CD14-positive monocyte (primary cell): ENCODE results near the gene BACH2. TPM values are rescaled to one million over a fixed set of nuclear protein-coding genes. Genes with fewer than 3 reads are reported as not detected.

Experiments
- DNase-seq, 3 donors: peaks; one replicate each; pipeline ENCODE4 v3.0.0-alpha.2; 2011 to 2022
- H2AFZ ChIP-seq: 2 replicates; pipeline ENCODE4 v1.6.0; 2012; ENCODE audit warnings: mild to moderate bottlenecking, low read depth, low read length, inconsistent platforms; ENCODE audit not compliant: insufficient read depth, poor library complexity, severe bottlenecking
- H3K27ac ChIP-seq, 2 donors: 1 replicate in 1 of 2; 2 replicates in 1 of 2; pipeline ENCODE4 v1.5.1; 2012 to 2013; ENCODE audit warnings: low read length in 2 of 2, control low read depth in 1 of 2, inconsistent platforms in 1 of 2, low read depth in 1 of 2, mild to moderate bottlenecking in 1 of 2
- H3K27me3 ChIP-seq, 2 donors: one replicate each; pipeline versions ENCODE4 v1.6.0 to v1.6.1; 2011 to 2013; ENCODE audit warnings: low read length in 2 of 2; ENCODE audit not compliant: control insufficient read depth in 2 of 2, insufficient read depth in 2 of 2
- H3K36me3 ChIP-seq, 2 donors: replicated peaks in 1 of 2; 1 replicate in 1 of 2; 2 replicates in 1 of 2; pipeline versions ENCODE4 v1.5.1 to v1.6.1; 2012 to 2013; ENCODE audit warnings: low read length in 2 of 2, control low read depth in 1 of 2, inconsistent platforms in 1 of 2, mild to moderate bottlenecking in 1 of 2; ENCODE audit not compliant: insufficient read depth in 2 of 2, control insufficient read depth in 1 of 2
- H3K4me1 ChIP-seq, 2 donors: 1 replicate in 1 of 2; 2 replicates in 1 of 2; pipeline versions ENCODE4 v1.5.1 to v1.6.1; 2012 to 2013; ENCODE audit warnings: low read length in 2 of 2, control low read depth in 1 of 2, inconsistent platforms in 1 of 2, mild to moderate bottlenecking in 1 of 2, moderate library complexity in 1 of 2; ENCODE audit not compliant: insufficient read depth in 2 of 2, control insufficient read depth in 1 of 2
- H3K4me2 ChIP-seq: replicated peaks from 2 replicates; pipeline ENCODE3; 2012; ENCODE audit warnings: low read length, moderate library complexity, mild to moderate bottlenecking; ENCODE audit not compliant: poor library complexity, severe bottlenecking; ENCODE audit errors: extremely low read depth
- H3K4me3 ChIP-seq, 3 experiments: fragments of 200-600 bp in 1 of 3; sonication (generic) in 1 of 3; replicated peaks in 1 of 3; 1 replicate in 2 of 3; 2 replicates in 1 of 3; pipeline ENCODE4 v1.5.1; 2011 to 2013; ENCODE audit warnings: low read length in 3 of 3, mild to moderate bottlenecking in 3 of 3, control low read depth in 2 of 3, low read depth in 2 of 3, inconsistent platforms in 1 of 3, moderate library complexity in 1 of 3
- H3K79me2 ChIP-seq: 2 replicates; pipeline ENCODE4 v1.6.0; 2012; ENCODE audit warnings: mild to moderate bottlenecking, control low read depth, inconsistent platforms, low read length, moderate library complexity; ENCODE audit not compliant: insufficient read depth
- H3K9ac ChIP-seq: 2 replicates; pipeline ENCODE4 v1.6.0; 2017; ENCODE audit warnings: low read length, mild to moderate bottlenecking; ENCODE audit not compliant: insufficient read depth, poor library complexity, severe bottlenecking
- H3K9me3 ChIP-seq, 2 donors: replicated peaks in 1 of 2; 1 replicate in 1 of 2; 2 replicates in 1 of 2; pipeline versions ENCODE4 v1.5.1 to v1.6.1; 2012 to 2013; ENCODE audit warnings: low read length in 2 of 2, control low read depth in 1 of 2; ENCODE audit not compliant: control insufficient read depth in 1 of 2, insufficient read depth in 1 of 2
- H4K20me1 ChIP-seq: 2 replicates; pipeline ENCODE4 v1.6.0; 2012; ENCODE audit warnings: mild to moderate bottlenecking, low read length, control low read depth, moderate library complexity; ENCODE audit not compliant: insufficient read depth
- H3K27ac Mint-ChIP-seq, 7 donors: one replicate each; pipeline ENCODE4 v1.8.0; 2020; ENCODE audit warnings: mild to moderate bottlenecking in 7 of 7, mixed read lengths in 7 of 7, moderate library complexity in 6 of 7, inconsistent platforms in 2 of 7
- H3K27me3 Mint-ChIP-seq, 3 donors: one replicate each; pipeline ENCODE4 v1.8.0; 2021 to 2022; ENCODE audit warnings: low read depth in 3 of 3, mild to moderate bottlenecking in 3 of 3, mixed read lengths in 3 of 3, moderate library complexity in 3 of 3, inconsistent platforms in 1 of 3
- H3K36me3 Mint-ChIP-seq, 2 donors: one replicate each; pipeline ENCODE4 v1.8.0; 2020; ENCODE audit warnings: mixed read lengths in 2 of 2, inconsistent platforms in 1 of 2, mild to moderate bottlenecking in 1 of 2
- H3K4me1 Mint-ChIP-seq: one replicate; pipeline ENCODE4 v1.8.0; 2020; ENCODE audit warnings: mild to moderate bottlenecking, mixed read lengths
- H3K4me3 Mint-ChIP-seq, 2 donors: one replicate each; pipeline ENCODE4 v1.8.0; 2020; ENCODE audit warnings: mild to moderate bottlenecking in 2 of 2, mixed read lengths in 2 of 2, moderate library complexity in 1 of 2
- H3K9me3 Mint-ChIP-seq, 7 donors: one replicate each; pipeline ENCODE4 v1.8.0; 2020 to 2022; ENCODE audit warnings: mixed read lengths in 7 of 7, mild to moderate bottlenecking in 6 of 7, moderate library complexity in 6 of 7, inconsistent platforms in 2 of 7
- CTCF ChIP-seq: fragments of 200-600 bp; IDR thresholded peaks from one replicate; pipeline ENCODE4 v1.8.0; 2022; ENCODE audit warnings: antibody characterized with exemption, mild to moderate bottlenecking
- WGBS: methylation state at CpG from one replicate; pipeline ENCODE4 v1.1.5; 2013; ENCODE audit warnings: missing lambda C conversion rate; ENCODE audit not compliant: insufficient coverage; 5-methylcytosine and 5-hydroxymethylcytosine counted together
- intact Hi-C, 2 donors: fragments of 100-400 bp; cut with micrococcal nuclease; formaldehyde crosslinking; loops; one replicate each; pipeline versions ENCODE4 v1.15.0 to v1.15.1; 2023
- polyA plus RNA-seq, 3 donors: library from polyadenylated mRNA; depleted of rRNA in 1 of 3; unstranded in 2 of 3; stranded (reverse) in 1 of 3; fragments of 300-500 nt in 2 of 3; fragments of >200 nt in 1 of 3; fragmentation: Illumina TruSeq in 2 of 3; gene quantifications; 1 replicate in 2 of 3; 2 replicates in 1 of 3; pipeline ENCODE4 v1.2.3, GENCODE V29; 2012 to 2021

Gene BACH2
- polyA plus RNA-seq, 3 donors = 0.04 to 0.09 (median 0.05) TPM

GRCh38 chr6:89978749-89979145 is 317.9 kb downstream of the BACH2 start:
- Mint-ChIP-seq H3K27ac (no peak overlapping the region), H3K27me3 (no peaks in the 10 kb centered on the region), H3K4me1 (no peaks in the 10 kb centered on the region), H3K36me3 (no peaks in the 10 kb centered on the region), H3K9me3 (no peaks in the 10 kb centered on the region), H3K4me3 (no peak overlapping the region)
- intact Hi-C loops = no loop called here
- Histone ChIP-seq H3K79me2 (no peaks in the 10 kb centered on the region), H3K4me1 (no peaks in the 10 kb centered on the region), H3K36me3 (no peaks in the 10 kb centered on the region), H3K9me3 (no peaks in the 10 kb centered on the region), H3K9ac (no peak overlapping the region), H3K4me2 (no peak overlapping the region), H3K27me3 (no peaks in the 10 kb centered on the region), H2AFZ (no peak overlapping the region), H3K4me3 (no peak overlapping the region), H4K20me1 (no peaks in the 10 kb centered on the region), H3K27ac (no peak overlapping the region)
- no peak for TF ChIP-seq CTCF
- WGBS = no CpG with 5 or more reads among the region's 5 CpGs
- DNase-seq = no peak

GRCh38 chr6:89977808-89978748 is 318.6 kb downstream of the BACH2 start:
- 81% methylated on average over 5 of the region's 8 CpGs for WGBS
- no peaks in the 10 kb centered on the region for H3K9me3 Mint-ChIP-seq
- no peak overlapping the region for H3K4me3 Mint-ChIP-seq
- no peak for TF ChIP-seq CTCF
- no peak overlapping the region for H3K4me3 ChIP-seq
- no peaks in the 10 kb centered on the region for H3K27me3 ChIP-seq
- no peaks in the 10 kb centered on the region for H3K36me3 Mint-ChIP-seq
- intact Hi-C loops = no loop called here
- H3K4me2 ChIP-seq = no peak overlapping the region
- H3K9me3 ChIP-seq = no peaks in the 10 kb centered on the region
- no peaks in the 10 kb centered on the region for H3K79me2 ChIP-seq
- no peak for DNase-seq
- no peaks in the 10 kb centered on the region for H3K4me1 ChIP-seq
- no peak overlapping the region for H3K27ac ChIP-seq
- H2AFZ ChIP-seq = no peak overlapping the region
- no peak overlapping the region for H3K27ac Mint-ChIP-seq
- H3K9ac ChIP-seq = no peak overlapping the region
- H3K27me3 Mint-ChIP-seq = no peaks in the 10 kb centered on the region
- H3K4me1 Mint-ChIP-seq = no peaks in the 10 kb centered on the region
- H4K20me1 ChIP-seq = no peaks in the 10 kb centered on the region
- H3K36me3 ChIP-seq = no peaks in the 10 kb centered on the region
